CD4-positive, alpha-beta T cell treated with Interleukin-6 at 100 ng/mL for 8 hours (primary cell): ENCODE measurements around the gene SERTM2.
"Not testable (repeated sequence)": the region's sequence is repeated elsewhere in the genome, so short reads cannot be mapped to it uniquely, and the experiment has no call there.

Source experiments
- DNase-seq: peaks from one replicate; pipeline ENCODE4 v3.0.0-alpha.2; 2020; ENCODE audit warnings: mixed read lengths, low spot score

The SERTM2 gene

GRCh38 chrX:111511477-111511876, at the start of gene SERTM2:
SERTM2 (plus strand) TSS chrX:111511645; CDS start chrX:111518858, 7,213 bp downstream.
- DNase-seq: no peak

GRCh38 chrX:111465669-111466068, 45.8 kb upstream of the SERTM2 start:
- DNase-seq: no peak

DNA sequence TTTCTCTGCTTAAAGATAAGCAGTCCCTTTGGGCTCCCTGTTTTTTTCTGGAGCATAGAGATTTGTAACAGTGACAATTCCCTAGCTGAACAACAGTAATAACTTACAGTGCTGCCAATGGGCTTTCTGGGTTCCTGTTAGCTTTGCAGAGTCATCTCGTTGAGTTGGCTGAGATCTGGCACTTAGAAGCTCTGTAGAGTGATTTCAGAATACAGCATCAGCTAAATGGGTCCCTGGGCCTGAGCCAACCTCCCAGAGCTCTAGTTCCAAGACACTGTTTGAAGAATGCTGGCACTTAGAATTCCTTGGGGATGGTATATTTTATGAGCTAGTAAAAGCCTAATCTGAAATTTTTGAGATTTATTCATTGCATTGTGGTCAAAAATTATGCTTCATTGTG, 43.5 kb upstream of the SERTM2 start:
- no peak for DNase-seq

DNA sequence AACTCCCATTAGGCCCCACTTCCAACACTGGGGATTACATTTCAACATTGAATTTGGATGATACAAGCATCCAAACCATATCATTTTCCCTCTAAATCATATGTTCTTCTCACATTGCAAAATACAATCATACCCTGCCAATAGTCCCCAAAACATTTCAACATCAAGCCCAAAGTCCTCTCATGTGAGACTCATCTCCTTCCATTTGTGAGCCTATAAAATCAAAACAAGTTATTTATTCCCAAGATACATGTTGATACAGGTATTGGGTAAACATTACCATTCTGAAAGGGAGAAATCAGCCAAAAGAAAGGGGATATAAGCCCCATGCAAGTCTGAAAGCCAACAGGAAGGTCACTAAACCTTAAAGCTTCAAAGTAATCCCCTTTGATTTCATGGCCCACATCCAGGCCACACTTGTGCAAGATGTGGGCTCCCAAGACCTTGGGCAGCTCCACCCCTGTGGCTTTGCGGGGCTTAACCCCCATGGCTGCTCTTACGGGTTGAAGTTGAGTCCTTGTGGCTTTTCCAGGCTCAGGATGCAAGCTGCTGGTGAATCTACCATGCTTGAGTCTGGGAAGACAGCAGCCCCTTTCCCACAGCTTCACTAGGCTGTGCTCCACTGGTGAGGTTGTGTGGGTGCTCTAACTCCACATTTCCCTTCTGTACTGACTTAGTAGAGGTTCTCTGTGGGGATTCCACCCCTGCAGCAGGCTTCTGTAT, 40.6 kb upstream of the SERTM2 start:
- DNase-seq: no peak

DNA sequence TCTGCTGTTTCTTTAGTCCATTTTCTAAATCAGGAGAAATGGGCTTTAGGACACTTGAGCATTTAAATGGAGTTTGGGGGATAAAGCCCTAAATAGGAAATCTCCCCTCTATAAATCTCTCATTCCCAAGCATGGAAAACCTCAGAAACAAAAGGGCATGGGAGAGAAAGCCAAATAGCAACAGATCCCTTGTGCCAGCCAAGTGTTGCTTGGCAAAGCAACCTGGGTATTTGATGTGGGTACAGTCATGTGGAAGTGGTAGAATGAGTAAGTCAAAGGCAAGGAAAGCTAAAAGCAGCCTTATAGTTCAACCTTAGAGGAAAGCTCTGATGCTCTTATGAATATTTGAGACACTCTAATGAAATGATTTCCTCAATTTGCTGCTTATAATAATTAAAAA, 29.5 kb upstream of the SERTM2 start:
- DNase-seq: no peak

DNA sequence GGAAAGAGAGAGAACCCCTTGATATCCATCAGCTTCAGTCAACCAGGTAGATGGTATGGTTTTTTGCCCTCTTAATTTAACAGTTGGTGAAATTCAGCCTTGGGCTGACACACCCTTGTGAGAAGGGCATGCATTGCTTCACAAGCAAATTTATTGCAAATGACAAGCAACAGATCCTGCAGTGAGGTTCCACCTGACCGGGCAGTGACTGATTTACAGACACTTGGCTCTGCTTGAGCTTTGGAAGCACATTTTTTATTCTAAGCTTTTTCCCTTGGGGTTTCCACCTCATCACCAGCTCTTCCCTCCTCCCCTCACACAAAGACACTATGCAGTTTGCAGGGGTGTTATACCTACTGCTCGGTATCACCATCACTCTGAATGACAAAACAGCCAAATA, 28.3 kb upstream of the SERTM2 start:
- DNase-seq: no peak

- no peak for DNase-seq
These were observed 27.6 kb upstream of the SERTM2 start for GRCh38 chrX:111483881-111484280.

DNA sequence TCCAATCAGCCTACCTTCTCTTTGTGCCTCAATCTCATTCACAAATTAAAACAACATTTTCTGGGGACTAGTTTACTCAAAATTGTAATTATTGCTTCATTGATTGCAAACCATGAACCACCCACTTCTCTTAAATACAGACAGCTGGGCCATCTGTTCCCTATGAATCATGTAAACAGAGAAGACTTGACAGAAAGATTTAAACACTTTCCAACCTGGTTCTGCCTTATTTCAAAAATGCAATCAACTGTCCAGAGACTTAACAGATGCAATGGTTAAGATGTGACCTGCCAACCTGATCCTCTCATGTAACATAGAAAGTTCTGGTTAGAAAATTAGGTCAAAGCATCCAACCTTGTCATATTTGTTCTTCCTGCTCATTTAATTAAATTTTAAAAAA, 20.8 kb upstream of the SERTM2 start:
- DNase-seq: no peak

- no peak for DNase-seq
These were observed 19.4 kb upstream of the SERTM2 start for GRCh38 chrX:111492085-111492484.

DNA sequence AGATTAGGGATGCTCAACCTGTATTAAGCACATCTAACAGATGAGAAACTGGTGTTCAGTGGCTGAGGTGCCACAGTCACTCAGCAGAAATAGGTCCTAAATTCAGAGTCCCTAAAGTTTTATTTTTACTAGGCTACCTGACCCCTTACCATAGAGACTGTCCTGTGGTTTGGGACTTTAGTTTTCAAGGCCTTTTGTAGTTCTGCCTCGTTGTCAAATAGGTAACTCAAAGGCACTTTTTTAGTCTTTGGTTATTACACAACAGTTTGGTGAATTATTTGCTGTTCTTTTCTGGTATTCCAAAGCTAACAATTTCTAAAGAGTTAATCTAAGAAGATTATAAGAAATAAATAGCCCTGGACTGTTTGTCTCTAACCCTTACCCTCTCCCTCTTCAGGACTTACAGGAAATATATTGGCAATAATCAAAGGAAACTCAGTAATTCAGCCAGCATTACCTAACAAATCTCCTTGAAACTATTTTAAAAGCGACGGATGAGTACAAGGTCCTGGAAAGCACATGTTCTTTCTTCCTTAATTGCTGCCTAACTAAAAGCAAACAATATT, 12.8 kb upstream of the SERTM2 start:
- no peak for DNase-seq

GRCh38 chrX:111503485-111503993, 7.9 kb upstream of the SERTM2 start:
- DNase-seq: no peak

- no peak for DNase-seq
These were observed 6.5 kb upstream of the SERTM2 start for GRCh38 chrX:111504941-111505340.

GRCh38 chrX:111505783-111506182, 5.7 kb upstream of the SERTM2 start:
- no peak for DNase-seq

- DNase-seq: no peak
These were observed 4.6 kb upstream of the SERTM2 start for GRCh38 chrX:111506826-111507225.

DNA sequence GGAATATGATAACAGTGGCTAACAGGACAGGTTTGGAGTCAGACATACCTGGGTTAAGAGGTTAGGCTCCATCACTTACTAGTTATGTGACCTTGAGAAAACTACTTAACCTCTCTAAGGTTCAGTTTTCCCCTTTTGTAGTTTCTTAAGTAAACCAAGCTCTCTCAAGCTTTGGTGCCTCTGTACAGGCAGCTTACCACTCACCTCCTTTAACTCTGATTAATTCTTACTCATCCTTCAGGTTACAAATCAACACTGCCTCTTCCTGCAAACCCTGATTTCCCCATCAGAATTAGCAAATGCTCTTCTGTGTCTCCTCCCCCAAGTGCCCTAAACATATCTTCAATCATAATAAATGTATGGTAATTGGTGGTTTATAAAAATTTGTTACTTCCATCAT, 3.5 kb upstream of the SERTM2 start:
- DNase-seq: no peak

DNA sequence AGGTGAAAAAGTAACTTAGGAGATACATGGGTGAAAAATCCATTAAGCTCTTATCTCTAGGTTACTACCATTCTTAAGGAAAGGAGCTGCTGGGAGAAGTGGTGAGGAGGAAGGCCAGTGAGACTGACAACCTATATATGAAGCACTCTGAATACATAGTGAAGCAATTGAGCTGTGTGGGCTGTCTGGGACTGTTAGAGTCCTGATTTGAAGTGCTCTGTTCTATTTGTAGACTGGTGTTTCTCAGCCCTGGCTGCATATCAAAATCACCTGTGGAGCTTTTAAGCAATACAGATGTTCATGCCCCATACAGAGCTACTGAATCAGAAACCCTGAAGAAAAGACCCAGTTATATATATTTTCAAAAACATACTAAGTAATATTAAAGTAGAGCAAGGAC, 3.9 kb downstream of the SERTM2 start:
- DNase-seq: no peak

DNA sequence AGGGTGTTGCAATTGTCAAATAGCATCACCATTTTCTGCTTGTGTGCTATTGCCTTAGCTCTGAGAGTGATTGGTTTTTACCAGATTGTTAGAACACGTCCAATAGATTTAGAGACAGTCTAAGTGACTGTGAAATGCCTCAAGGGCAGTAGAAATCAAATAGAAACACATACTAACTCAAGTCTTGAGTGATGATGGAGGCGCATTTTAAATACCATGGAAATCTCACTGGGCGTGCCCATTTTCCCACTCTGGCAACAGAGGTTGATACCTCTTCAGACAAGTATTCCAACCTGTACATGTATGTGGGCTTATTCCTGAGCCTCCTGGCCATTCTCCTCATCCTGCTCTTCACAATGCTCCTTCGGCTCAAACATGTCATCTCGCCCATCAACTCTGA, 7.2 kb downstream of the SERTM2 start:
- DNase-seq: no peak

- DNase-seq: no peak
These were observed 7.8 kb downstream of the SERTM2 start for GRCh38 chrX:111519215-111519614.

DNA sequence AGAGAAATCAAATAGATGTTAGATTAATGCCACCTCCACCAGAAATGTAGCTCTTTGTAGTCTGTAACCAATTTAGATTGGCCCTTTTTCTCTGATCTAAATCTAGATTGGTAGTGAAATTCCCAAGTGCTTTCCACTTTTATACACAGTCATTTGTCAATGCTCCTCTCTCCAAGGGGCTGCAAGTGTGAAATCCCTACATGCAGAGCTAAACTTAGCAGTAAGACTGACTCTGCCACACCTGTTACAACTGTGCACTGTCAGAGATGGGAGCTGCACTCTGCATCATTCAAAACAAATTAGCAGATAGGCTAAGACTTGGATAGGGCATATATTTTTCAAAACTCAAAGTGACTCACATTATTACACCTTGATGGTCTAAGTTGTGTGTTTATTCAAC, 9.1 kb downstream of the SERTM2 start:
- DNase-seq: no peak

DNA sequence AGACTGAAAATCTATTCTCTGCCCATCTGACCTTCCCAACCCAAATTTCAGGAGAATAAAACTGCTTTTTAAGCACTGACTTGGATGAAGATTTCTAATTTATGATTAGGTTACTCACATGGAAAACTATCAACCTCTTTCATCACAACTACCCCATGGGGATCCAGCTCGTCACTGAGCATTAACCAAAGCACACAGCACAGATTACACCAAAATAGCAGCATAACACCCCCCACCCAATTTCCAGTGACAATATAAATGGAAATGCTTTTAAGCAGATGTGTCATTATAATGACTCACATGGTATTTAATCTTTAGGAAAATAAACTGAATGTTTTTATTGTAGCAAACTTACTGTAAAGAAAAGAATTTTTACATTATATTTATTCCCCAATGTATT, 9.7 kb downstream of the SERTM2 start:
- no peak for DNase-seq

DNA sequence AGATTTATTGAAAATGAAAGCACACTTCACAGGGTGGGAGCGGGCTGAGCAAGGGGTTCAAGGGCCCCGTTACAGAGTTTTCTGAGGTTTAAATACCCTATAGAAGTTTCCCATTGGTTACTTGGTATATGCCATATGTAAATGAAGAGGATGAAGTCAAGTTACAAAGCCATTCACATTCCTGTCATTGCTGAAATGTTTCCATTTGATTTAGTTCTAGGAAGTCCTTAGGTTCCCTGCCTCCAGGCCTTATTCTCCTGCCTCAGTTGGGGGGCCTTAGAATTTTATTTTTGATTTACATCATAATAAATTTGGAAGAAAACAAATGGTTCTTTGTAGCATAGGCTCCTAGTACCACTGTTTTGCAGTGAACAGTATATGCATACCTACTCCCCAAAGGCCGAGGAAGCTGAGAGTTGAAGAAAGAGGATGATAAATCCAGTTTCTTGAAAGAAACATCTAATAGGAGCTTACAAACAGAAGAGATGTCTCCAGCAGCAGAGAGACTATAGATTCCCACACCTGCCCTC, 31.8 kb downstream of the SERTM2 start:
- DNase-seq: no peak

GRCh38 chrX:111549235-111549634, 37.8 kb downstream of the SERTM2 start:
- not testable (repeated sequence) for DNase-seq

DNA sequence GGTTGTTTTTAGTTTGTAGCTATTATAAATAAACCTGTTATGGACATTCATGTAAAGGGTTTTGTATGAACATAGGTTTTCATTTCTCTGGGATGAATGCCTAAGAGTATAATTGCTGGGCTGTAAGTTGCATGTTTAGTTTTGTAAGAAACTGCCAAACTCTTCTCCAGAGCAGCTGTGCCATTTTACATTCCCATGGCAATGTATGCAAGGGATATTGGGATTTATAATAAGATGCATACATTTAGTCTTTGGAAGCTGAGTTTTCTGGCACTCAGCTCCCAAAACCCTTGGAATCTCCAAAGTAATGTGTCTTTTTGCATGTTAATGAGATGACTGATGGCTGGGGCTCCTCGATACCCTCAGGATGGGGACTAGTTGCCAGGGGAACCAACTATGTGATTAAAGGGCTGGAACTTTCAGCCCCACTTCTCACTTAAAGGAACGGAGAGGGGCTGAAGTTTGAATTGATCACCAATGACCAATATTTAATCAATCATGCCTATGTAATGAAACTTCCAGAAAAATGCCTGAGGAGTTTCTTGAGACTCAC, 44.0 kb downstream of the SERTM2 start:
- no peak for DNase-seq
